GM06990 (cell line): ENCODE data around the gene TMEM138.

Experiments
- DNase-seq: peaks from one replicate; pipeline ENCODE4 v3.0.0-alpha.2; 2011; ENCODE audit not compliant: insufficient read length; ENCODE audit errors: extremely low read depth
- H3K27me3 ChIP-seq: replicated peaks from 2 replicates; pipeline ENCODE4 v1.6.0; 2011; ENCODE audit warnings: low read length; ENCODE audit not compliant: control insufficient read depth, insufficient read depth
- H3K36me3 ChIP-seq: 2 replicates; pipeline ENCODE4 v1.5.1; 2011; ENCODE audit warnings: low read length; ENCODE audit not compliant: control insufficient read depth, insufficient read depth
- H3K4me3 ChIP-seq: replicated peaks from 2 replicates; pipeline ENCODE4 v1.5.1; 2011; ENCODE audit warnings: low read depth, mild to moderate bottlenecking, control low read depth, low read length
- CTCF ChIP-seq: IDR thresholded peaks from 2 replicates; pipeline ENCODE4 v1.5.1; 2011; ENCODE audit warnings: low read length, control low read depth, mild to moderate bottlenecking, inconsistent platforms; ENCODE audit not compliant: insufficient read depth, poor library complexity, severe bottlenecking

TMEM138 gene

DNA sequence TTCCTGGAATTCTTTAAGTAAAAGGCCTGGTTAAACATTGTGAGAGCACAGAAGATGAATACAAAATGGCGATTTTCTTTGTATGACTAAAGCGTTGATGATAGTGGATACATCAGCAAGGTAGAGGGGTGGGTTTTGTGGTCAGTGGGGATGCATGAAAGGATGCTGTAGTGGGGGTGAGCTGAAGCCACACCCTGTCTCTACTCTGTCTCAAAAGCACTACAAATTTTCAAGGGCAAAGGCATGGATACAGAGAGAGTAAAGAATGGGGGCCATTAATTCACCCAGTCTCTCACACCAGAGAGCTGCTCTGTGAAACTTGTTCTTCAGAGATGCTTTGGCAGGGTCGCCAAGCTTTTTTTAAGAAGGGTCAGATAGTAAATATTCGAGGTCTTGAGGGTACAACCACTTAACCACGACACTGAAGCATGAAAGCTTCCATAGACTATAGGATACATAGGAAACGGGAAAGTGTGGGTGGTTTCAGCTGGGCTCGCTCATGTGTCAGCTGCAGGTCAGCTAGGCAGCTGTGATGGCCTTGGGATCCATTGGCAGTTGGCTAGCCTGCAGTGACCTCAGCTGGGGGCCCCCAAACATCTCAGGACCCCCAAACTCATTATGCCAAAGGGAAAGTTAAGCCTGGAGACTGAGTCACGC is 8.3 kb downstream of the TMEM138 start:
- no peaks in the 10 kb centered on the region for H3K27me3 ChIP-seq
- H3K36me3 ChIP-seq: peaks cover 20% of the 10 kb centered on the region
- H3K4me3 ChIP-seq: no peak overlapping the region
- no peak for DNase-seq
- TF ChIP-seq CTCF: no peak

GRCh38 chr11:61372659-61373420 is 10.7 kb downstream of the TMEM138 start:
- H3K27me3 ChIP-seq: no peaks in the 10 kb centered on the region
- H3K36me3 ChIP-seq: peaks cover 8% of the 10 kb centered on the region
- TF ChIP-seq CTCF: no peak
- no peak overlapping the region for H3K4me3 ChIP-seq
- no peak for DNase-seq

DNA sequence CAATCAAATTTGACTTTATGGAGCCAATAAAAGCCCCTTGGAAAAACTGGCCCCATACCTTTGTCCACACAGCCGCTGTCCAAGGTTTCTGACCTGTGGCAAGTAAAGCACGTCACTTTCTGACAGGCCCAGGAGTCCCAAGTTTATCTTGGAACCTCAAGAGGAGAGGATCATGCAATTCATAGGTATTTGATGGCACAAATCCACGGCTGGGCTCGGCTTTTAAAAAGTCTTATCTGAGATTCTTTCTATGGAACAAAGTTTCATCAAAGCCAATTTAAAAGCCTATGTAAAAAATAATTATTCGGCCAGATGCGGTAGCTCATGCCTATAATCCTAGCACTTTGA is 13.6 kb downstream of the TMEM138 start:
- Histone ChIP-seq H3K27me3 (no peaks in the 10 kb centered on the region), H3K4me3 (no peak overlapping the region), H3K36me3 (no peaks in the 10 kb centered on the region)
- TF ChIP-seq CTCF: no peak
- no peak for DNase-seq

GRCh38 chr11:61377461-61378160 is 15.4 kb downstream of the TMEM138 start:
- TF ChIP-seq CTCF: no peak
- DNase-seq: no peak

DNA sequence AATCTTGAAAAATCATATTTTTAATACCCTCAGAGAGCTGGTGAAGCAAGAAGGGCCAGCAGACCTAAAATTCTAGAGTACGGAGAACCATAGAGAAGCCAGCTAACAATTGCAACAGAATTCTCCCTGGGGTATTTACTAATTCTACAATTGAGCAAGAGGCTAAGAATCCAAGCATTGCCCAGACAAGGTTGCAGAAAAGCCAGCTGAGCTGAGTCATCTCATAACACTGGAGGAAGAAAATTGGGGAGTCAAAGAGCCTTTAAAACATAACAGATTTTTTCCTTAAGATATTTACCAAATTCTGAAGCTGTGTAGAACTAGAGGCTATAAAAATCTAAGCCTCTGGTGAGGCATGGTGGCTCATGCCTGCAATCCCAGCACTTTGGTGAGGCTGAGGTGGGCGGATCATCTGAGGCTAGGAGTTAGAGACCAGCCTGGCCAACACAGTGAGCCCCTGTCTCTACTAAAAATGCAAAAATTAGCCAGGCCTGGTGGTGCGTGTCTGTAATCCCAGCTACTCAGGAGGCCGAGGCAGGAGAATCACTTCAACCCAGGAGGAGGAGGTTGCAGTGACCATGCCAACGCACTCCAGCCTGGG is 16.6 kb downstream of the TMEM138 start:
- TF ChIP-seq CTCF: no peak
- Histone ChIP-seq H3K4me3 (no peak overlapping the region), H3K27me3 (no peaks in the 10 kb centered on the region), H3K36me3 (no peaks in the 10 kb centered on the region)
- DNase-seq: no peak

More at GRCh38 chr11:61377461-61378160, 15.4 kb downstream of the TMEM138 start:
- no peak overlapping the region for H3K4me3 ChIP-seq
- H3K27me3 ChIP-seq: no peaks in the 10 kb centered on the region
- no peaks in the 10 kb centered on the region for H3K36me3 ChIP-seq
